Subcutaneous abdominal adipose tissue (tissue), 5 donors: ENCODE data around the gene SSX2IP.
"Not testable (repeated sequence)": the region's sequence is repeated elsewhere in the genome, so short reads cannot be mapped to it uniquely, and the experiment has no call there.

Experiments used
- H3K27ac ChIP-seq: one replicate; pipeline ENCODE4 v1.7.0; 2013; ENCODE audit warnings: low read depth, mild to moderate bottlenecking, inconsistent platforms, low read length, moderate library complexity
- H3K27me3 ChIP-seq, 5 donors: one replicate each; pipeline ENCODE4 v1.7.0; 2013; ENCODE audit warnings: low read length in 5 of 5, inconsistent platforms in 1 of 5; ENCODE audit not compliant: control insufficient read depth in 5 of 5, insufficient read depth in 4 of 5
- H3K36me3 ChIP-seq, 5 donors: one replicate each; pipeline ENCODE4 v1.7.0; 2013; ENCODE audit warnings: low read length in 5 of 5; ENCODE audit not compliant: control insufficient read depth in 5 of 5, insufficient read depth in 5 of 5
- H3K4me1 ChIP-seq, 5 donors: one replicate each; pipeline ENCODE4 v1.7.0; 2013; ENCODE audit warnings: low read length in 5 of 5, mild to moderate bottlenecking in 3 of 5, moderate library complexity in 1 of 5; ENCODE audit not compliant: control insufficient read depth in 5 of 5, insufficient read depth in 5 of 5
- H3K4me3 ChIP-seq, 5 donors: one replicate each; pipeline ENCODE4 v1.7.0; 2013; ENCODE audit warnings: low read length in 5 of 5, low read depth in 1 of 5
- H3K9ac ChIP-seq, 5 donors: one replicate each; pipeline ENCODE4 v1.7.0; 2013; ENCODE audit warnings: low read length in 5 of 5, mild to moderate bottlenecking in 4 of 5, moderate library complexity in 3 of 5
- H3K9me3 ChIP-seq, 5 donors: one replicate each; pipeline ENCODE4 v1.7.0; 2013; ENCODE audit warnings: low read length in 5 of 5; ENCODE audit not compliant: control insufficient read depth in 5 of 5
- donor health status: healthy.
- donor health status: healthy.
- donor health status: healthy.
- donor health status: healthy.
- donor health status: healthy.

Gene SSX2IP

DNA sequence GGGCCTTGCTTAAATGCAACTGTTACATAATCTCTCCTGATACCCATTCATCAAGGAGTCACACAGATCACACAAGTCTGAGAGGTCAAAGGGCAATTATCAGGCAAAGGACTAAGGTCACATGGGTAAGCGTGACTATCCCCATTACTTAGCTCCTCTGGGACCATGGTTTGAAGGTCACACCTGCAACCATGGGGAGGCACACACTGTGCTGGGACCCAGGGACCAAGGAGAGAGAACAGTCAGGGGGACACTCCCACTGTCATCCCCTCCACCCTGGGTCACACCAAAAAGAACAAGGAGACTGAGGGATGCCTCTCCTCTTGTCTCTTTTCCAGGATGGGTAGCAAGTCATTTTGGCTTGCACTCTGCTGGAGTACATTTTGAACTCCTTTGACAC lies 85.1 kb downstream of the SSX2IP start:
- Histone ChIP-seq H3K36me3 (no peaks in the 10 kb centered on the region), H3K27me3 (no peaks in the 10 kb centered on the region), H3K4me3 (peak overlapping the region in 1 of 5 donors; percentile 8), H3K9me3 (peaks cover 0 to 15% (median 8%) of the 10 kb centered on the region in 5 donors), H3K27ac (no peak overlapping the region), H3K4me1 (peaks cover 0 to 7% (median 3%) of the 10 kb centered on the region in 5 donors), H3K9ac (no peak overlapping the region)

DNA sequence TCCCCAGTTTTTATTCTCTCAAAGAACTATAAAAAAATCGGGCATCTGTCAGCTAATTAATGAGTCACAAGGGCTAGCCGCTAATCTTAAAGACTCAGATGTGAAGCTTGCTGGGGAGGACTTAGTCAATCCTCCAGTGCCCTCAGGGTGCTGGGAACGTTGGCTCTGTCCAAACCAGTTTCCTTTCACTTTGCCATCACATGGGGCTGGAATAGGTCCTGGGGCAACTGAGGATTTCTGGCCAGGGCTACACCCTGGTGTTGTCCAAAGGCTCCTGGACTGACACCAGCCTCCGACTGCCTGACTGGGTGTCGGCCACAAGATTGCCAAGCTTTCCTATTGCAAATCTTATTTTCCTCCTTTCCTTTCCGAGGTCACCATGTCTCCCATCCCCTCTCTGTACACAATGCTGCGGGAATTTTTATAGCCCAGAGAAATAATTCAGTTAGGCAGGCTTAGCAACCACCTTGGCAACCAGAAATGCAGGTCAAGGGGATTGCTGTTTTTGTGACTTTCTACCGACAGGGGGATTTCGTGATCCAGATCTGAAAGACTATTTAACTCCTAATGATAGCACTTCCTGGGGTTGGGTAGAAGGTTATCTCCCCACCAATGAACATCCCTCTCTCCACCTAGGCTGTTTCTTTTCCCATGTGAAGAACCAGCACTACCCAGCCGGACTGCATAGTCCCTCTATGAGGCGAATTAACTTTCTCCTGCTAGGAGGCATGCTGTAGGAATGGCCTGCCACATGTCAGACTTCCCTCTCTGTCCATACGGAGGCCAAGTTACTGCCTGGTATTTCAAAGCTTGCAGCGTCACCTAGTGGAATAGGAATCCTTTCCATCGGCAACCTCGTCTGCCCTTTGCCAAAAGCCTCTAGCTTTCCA lies 86.1 kb downstream of the SSX2IP start:
- Histone ChIP-seq H3K27ac (peak overlapping the region; percentile 50), H3K9ac (peak overlapping the region in 1 of 5 donors; percentile 4)

DNA sequence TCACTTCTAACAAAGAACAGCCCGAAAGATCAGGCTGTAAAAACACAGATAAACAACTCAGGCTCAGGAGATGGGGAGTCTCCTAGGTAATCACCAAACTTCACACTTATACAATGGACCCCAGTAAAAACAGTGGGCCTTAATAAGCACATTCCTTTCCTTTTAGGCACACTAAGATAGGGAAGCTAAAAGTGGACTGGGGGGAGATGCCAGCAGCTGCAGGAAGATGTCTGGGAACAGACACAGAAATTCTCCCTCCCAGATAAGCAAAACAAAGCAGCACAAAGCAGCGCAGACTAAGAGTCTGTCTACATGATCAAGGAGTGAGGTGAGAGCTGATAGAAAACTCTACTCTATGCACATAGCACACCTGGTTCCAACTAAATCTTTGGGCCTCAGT lies 87.0 kb downstream of the SSX2IP start:
- Histone ChIP-seq H3K9ac (no peak overlapping the region), H3K36me3 (no peaks in the 10 kb centered on the region), H3K4me3 (no peak overlapping the region), H3K27ac (peak overlapping the region; percentile 29), H3K9me3 (peaks cover 0 to 15% (median 8%) of the 10 kb centered on the region in 5 donors), H3K4me1 (peaks cover 0 to 7% (median 3%) of the 10 kb centered on the region in 5 donors), H3K27me3 (no peaks in the 10 kb centered on the region)

More for the DNA sequence above, 86.1 kb downstream of the SSX2IP start:
- Histone ChIP-seq H3K27me3 (no peaks in the 10 kb centered on the region), H3K9me3 (peaks cover 0 to 15% (median 8%) of the 10 kb centered on the region in 5 donors), H3K36me3 (no peaks in the 10 kb centered on the region), H3K4me3 (peak overlapping the region; percentile 20 to 64 (median 51)), H3K4me1 (peaks cover 0 to 7% (median 3%) of the 10 kb centered on the region in 5 donors)

DNA sequence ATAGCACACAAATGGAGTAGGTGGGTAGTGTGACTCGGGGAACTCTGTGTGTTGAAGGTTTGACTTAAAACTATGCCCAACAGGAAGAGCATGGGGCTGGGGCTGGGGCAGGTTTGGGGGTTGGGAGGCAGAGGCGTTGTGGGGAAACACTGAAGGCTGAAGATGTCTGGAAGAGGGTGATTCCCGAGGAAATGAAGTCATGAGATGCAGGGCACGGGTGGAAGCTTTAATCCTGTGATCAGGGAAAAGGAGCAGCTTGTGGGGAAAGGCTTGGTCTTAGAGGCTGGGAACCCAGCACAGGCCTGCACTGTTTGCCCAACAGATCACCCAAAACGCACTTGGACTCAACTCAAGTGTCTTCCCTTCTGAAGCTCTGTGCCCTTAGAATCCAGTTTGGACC lies 89.5 kb downstream of the SSX2IP start:
- no peak overlapping the region for H3K9ac ChIP-seq
- H3K27me3 ChIP-seq: no peaks in the 10 kb centered on the region
- no peak overlapping the region for H3K4me3 ChIP-seq
- H3K9me3 ChIP-seq: peaks cover 0 to 15% (median 5%) of the 10 kb centered on the region in 5 donors
- H3K27ac ChIP-seq: no peak overlapping the region
- peaks cover 0 to 7% (median 3%) of the 10 kb centered on the region in 5 donors for H3K4me1 ChIP-seq
- no peaks in the 10 kb centered on the region for H3K36me3 ChIP-seq

DNA sequence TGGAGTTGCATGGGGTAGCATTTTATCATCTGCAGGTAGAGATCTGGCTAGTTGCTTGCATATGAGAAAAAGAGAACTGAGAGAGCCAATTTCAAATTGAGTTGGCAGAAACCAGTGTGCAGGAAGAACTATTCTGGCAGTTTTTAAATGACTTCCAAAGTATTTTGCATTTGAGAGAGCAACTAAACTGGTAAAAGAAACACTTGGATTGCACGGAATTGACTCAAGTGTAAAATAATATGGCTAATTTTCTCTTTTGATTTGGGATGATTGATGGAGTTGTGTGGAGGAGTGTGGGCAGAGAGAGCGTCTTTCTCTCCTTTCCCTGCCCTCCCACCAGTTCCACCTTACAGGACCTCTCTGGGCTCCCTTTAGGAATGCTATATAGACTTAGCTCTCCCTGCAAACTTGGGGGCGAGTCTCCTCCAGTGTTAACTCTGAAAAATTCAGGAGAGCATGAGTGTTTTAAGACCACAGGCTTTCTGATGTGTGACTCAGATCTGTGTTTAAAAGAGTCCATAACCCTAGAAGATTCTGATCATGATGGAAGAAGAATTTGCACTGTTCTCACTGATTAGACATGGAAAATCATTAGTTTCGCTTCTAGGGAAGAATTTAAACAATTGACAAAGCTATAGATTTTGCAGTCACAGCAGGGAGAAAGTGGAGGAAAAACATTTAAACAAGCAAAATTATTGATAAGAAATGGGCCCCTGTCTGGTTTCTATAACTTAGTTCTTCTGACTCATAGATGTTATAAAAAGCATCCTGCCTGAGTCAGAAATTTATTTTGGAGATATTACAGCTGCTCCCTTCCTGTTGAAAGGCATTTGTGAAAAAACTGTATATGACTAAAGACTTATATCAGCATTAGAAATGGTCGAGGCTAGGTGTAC lies 91.2 kb downstream of the SSX2IP start:
- Histone ChIP-seq H3K4me1 (peaks cover 0 to 2% (median under 1%) of the 10 kb centered on the region in 5 donors), H3K9me3 (no peaks in the 10 kb centered on the region), H3K9ac (no peak overlapping the region), H3K36me3 (no peaks in the 10 kb centered on the region), H3K27ac (no peak overlapping the region), H3K27me3 (no peaks in the 10 kb centered on the region), H3K4me3 (no peak overlapping the region)

DNA sequence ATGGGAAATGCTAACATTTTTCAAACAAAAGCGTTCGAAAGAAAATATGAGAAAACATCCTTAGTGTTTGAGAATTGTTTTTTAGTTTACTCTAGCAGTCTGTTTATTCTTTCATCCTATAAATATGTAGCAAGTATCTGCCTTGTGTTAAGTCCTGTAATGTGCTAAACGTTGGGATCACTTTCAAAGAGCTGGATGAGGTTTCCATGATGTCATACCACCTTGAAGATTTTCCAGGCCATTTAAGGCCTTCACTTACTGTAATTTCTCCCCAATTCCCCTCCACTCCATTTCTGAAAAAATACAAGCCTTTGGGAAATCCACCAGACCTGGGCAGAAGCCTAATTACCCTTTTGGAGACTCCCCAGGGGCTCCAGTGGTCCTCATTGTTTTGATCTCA lies 91.8 kb downstream of the SSX2IP start:
- Histone ChIP-seq H3K36me3 (no peaks in the 10 kb centered on the region), H3K9me3 (no peaks in the 10 kb centered on the region), H3K9ac (no peak overlapping the region), H3K27ac (no peak overlapping the region), H3K27me3 (no peaks in the 10 kb centered on the region), H3K4me1 (no peaks in the 10 kb centered on the region), H3K4me3 (no peak overlapping the region)

DNA sequence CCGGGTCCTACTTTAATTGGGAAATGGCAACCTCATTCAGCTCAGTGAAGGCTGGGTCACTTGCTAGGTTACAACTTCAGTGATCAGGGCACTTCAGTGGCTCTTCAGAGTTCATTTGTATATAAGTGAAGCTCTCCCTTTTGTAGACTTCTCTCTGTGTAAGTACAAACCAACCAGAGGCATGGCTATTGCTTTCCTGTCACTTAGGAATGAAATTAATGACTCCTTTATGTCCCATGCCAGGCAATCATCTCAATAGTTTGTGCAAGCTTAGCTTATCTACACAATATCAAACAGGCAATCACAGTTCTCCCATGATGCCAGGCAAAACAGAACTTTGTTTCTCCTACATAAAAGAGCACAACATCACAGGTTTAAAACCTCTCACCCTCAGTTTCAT lies 93.2 kb downstream of the SSX2IP start:
- no peak overlapping the region for H3K4me3 ChIP-seq
- H3K27ac ChIP-seq: no peak overlapping the region
- no peaks in the 10 kb centered on the region for H3K36me3 ChIP-seq
- no peak overlapping the region for H3K9ac ChIP-seq
- H3K9me3 ChIP-seq: no peaks in the 10 kb centered on the region
- no peaks in the 10 kb centered on the region for H3K4me1 ChIP-seq
- no peaks in the 10 kb centered on the region for H3K27me3 ChIP-seq

DNA sequence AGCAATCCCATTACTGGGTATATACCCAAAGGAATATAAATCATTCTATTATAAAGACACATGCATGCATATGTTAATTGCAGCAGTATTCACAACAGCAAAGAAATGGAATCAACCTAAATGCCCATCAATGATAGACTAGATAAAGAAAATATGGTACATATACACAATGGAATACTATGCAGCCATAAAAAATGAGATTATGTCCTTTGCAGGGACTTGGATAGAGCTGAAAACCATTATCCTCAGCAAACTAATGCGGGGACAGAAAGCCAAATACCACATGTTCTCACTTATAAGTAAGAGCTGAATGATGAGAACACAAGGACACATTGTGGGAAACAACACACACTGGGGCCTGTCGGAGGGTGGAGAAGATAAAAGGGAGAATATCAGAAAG lies 95.3 kb downstream of the SSX2IP start:
- H3K4me3 ChIP-seq, H3K9ac ChIP-seq, H3K27me3 ChIP-seq, H3K36me3 ChIP-seq, H3K4me1 ChIP-seq, H3K9me3 ChIP-seq, H3K27ac ChIP-seq: not testable (repeated sequence)
